OCI-LY7 (cell line): Measurements from ENCODE around the gene CDX1.

Source experiments
- CTCF ChIP-seq: fragments of 200-600 bp; sonication (generic); conservative IDR thresholded peaks from 2 replicates; pipeline ENCODE4 v1.5.1; 2014; ENCODE audit warnings: mild to moderate bottlenecking, antibody characterized with exemption, low read length, moderate library complexity, mixed read lengths
- EZH2phosphoT487 ChIP-seq: fragments of 200-600 bp; sonication (generic); IDR thresholded peaks from 2 replicates; pipeline ENCODE4 v1.6.1; 2018; ENCODE audit warnings: low read depth, borderline replicate concordance, mild to moderate bottlenecking, mixed run types, antibody characterized with exemption, low read length, moderate library complexity, mixed read lengths

GRCh38 chr5:150210644-150211043 lies 44.1 kb downstream of the CDX1 start:
- TF ChIP-seq CTCF (no peak), EZH2phosphoT487 (no peak)
